Measurements from ENCODE around the gene RCAN3. TPM values are rescaled to one million over a fixed set of nuclear protein-coding genes. Genes with fewer than 3 reads are reported as not detected.

The RCAN3 gene
- total and polyA plus RNA-seq, 2 of the 13 experiments (the other 11 are each of a cell fraction or from before 2014, with no cell fraction given): 12.2 to 13.3 TPM

DNA sequence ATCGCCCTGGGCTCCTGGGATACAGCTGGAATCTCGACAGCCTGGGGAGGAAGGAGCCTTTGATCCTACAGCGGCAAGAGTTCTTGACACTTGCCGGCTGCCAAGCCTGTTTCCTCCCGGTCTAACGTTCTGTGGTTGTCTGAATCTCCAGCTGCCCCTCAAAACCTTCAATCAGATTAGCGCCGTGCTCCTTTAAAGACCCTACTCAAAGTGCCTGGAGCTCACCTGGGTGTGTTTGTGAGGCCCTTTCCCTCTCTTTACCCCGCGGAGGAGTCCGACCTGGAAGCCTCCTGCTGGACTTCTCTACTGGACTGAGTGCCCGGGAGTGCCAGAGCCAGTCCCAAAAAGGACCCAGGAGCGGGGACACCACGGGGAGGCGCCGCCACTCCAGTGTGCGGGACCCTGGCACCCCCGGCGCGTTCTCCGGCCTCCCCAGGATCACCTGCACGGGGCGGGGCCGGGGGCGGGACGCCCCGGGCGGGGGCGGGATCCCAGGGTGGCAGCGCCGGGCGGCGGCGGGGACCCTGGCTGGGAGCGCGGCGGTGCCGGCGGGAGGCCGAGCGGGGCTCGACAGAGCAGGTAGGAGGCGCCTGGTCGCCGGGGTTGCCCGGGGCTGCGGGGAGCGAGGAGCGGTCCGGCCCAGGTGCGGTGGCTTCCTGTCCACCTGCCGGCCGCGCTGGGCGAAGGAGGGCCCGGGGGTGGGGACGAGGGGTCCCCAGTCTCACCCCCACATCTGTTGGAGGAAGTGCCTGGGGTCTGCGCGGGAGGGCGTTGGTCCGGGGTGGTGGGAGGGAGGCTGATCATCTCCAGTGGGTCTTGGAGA is 53.2 kb downstream of the RCAN3 start, which contains the start of gene NCMAP (continued):
- TF ChIP-seq KMT2A (CRISPR knock-in tag; IDR thresholded peaks at IDR 0.05): no peak
- TF ChIP-seq PCBP2 (optimal IDR thresholded peaks at IDR 0.05; ENCODE audit: low read depth, low read length, poor library complexity, severe bottlenecking): no peak
- no peak for TF ChIP-seq STAT6 (CRISPR knock-in tag; IDR thresholded peaks at IDR 0.05; ENCODE audit: borderline replicate concordance)
- TF ChIP-seq ZNF501 (CRISPR knock-in tag; IDR thresholded peaks at IDR 0.05): no peak; the same call in 1 of the 2 replicates
- TF ChIP-seq NRL (CRISPR knock-in tag; IDR thresholded peaks at IDR 0.05; ENCODE audit: borderline replicate concordance): no peak
- TF ChIP-seq ZBTB37 (CRISPR knock-in tag; IDR thresholded peaks at IDR 0.05): no peak
- TF ChIP-seq MZF1 (CRISPR knock-in tag; IDR thresholded peaks at IDR 0.05; ENCODE audit: borderline replicate concordance): no peak
- TF ChIP-seq, protein P1, sequence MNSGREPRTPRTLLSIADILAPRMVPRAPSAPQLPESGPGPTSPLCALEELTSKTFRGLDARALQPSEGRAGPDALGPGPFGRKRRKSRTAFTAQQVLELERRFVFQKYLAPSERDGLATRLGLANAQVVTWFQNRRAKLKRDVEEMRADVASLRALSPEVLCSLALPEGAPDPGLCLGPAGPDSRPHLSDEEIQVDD (CRISPR knock-in tag; IDR thresholded peaks at IDR 0.05; ENCODE audit: borderline replicate concordance): no peak
- TF ChIP-seq, protein P2, sequence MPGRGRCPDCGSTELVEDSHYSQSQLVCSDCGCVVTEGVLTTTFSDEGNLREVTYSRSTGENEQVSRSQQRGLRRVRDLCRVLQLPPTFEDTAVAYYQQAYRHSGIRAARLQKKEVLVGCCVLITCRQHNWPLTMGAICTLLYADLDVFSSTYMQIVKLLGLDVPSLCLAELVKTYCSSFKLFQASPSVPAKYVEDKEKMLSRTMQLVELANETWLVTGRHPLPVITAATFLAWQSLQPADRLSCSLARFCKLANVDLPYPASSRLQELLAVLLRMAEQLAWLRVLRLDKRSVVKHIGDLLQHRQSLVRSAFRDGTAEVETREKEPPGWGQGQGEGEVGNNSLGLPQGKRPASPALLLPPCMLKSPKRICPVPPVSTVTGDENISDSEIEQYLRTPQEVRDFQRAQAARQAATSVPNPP (CRISPR knock-in tag; IDR thresholded peaks at IDR 0.05): no peak
- no peak for TF ChIP-seq ZNF446 (CRISPR knock-in tag; IDR thresholded peaks at IDR 0.05)
- 0 out of 2 replicates have a peak, but pooled peaks have one; percentile 12 for TF ChIP-seq SIN3A (IDR thresholded peaks at IDR 0.05; ENCODE audit: borderline replicate concordance, low read depth, low read length)
- 0 out of 2 replicates have a peak, but pooled peaks have one; percentile 4 for TF ChIP-seq ETV5 (CRISPR knock-in tag; IDR thresholded peaks at IDR 0.05; ENCODE audit: borderline replicate concordance)
- no peak for TF ChIP-seq ZFP37 (CRISPR knock-in tag; IDR thresholded peaks at IDR 0.05; ENCODE audit: borderline replicate concordance)
- TF ChIP-seq SAP130 (CRISPR knock-in tag; IDR thresholded peaks at IDR 0.05; ENCODE audit: low read depth): peak; percentile 64
- TF ChIP-seq POLR2A (IDR thresholded peaks at IDR 0.05; ENCODE audit: insufficient read depth in 1 of 2, low read depth in 2 of 2, low read length in 2 of 2): 0 out of 4 replicates have a peak, but pooled peaks have one; percentile 20 to 40
- TF ChIP-seq ZNF234 (CRISPR knock-in tag; conservative IDR thresholded peaks at IDR 0.05): no peak
- no peak for TF ChIP-seq ZNF782 (CRISPR knock-in tag; IDR thresholded peaks at IDR 0.05; ENCODE audit: borderline replicate concordance)
- no peak for TF ChIP-seq DBP (CRISPR knock-in tag; IDR thresholded peaks at IDR 0.05; ENCODE audit: not compliant biosample characterization)
- no peak for TF ChIP-seq ZNF891 (CRISPR knock-in tag; IDR thresholded peaks at IDR 0.05)
- TF ChIP-seq ZBTB26 (CRISPR knock-in tag; IDR thresholded peaks at IDR 0.05; ENCODE audit: borderline replicate concordance): no peak
- no peak for TF ChIP-seq SMARCC2 (IDR thresholded peaks at IDR 0.05)

All from HepG2 (cell line).